ENCODE results near the gene HSFX4. TPM values are rescaled to one million over a fixed set of nuclear protein-coding genes. Genes with fewer than 3 reads are reported as not detected.
A peak's percentile ranks its signal among the peaks of the same experiment; 100 is the strongest.
"Not testable (repeated sequence)": the region's sequence is repeated elsewhere in the genome, so short reads cannot be mapped to it uniquely, and the experiment has no call there.

The HSFX4 gene
- total and polyA plus RNA-seq, 2 donors from 2014 or later = not detected

- no peaks in the 10 kb centered on the region for H3K27me3 ChIP-seq (ENCODE audit: control insufficient read depth, insufficient read depth, low read length)
- no peak overlapping the region for H3K9ac ChIP-seq (ENCODE audit: low read length in 3 of 3)
- intact Hi-C loops (cut with DNase I) = no loop called here
- H3K4me3 ChIP-seq (ENCODE audit: low read length in 3 of 3) = no peak overlapping the region
- H3K36me3 ChIP-seq (ENCODE audit: control insufficient read depth in 2 of 3, insufficient read depth in 3 of 3, low read length in 3 of 3) = no peaks in the 10 kb centered on the region
- no peak for TF ChIP-seq CTCF (IDR thresholded peaks at IDR 0.05; ENCODE audit: borderline replicate concordance, extremely low read depth, insufficient read depth)
- FAIRE-seq (no peak), DNase-seq (peak in 1 of 5 donors; percentile 26)
- no peaks in the 10 kb centered on the region for H3K9me3 ChIP-seq (ENCODE audit: control insufficient read depth in 2 of 3, insufficient read depth in 1 of 3, low read length in 3 of 3)
- no peak overlapping the region for H3K27ac ChIP-seq (ENCODE audit: low read depth in 2 of 2, low read length in 2 of 2)
- no peaks in the 10 kb centered on the region for H3K4me1 ChIP-seq (ENCODE audit: control insufficient read depth in 2 of 3, insufficient read depth in 2 of 3, low read depth in 1 of 3, low read length in 3 of 3)
Measured at GRCh38 chrX:149909324-149910177, 19.8 kb upstream of the HSFX4 start.

- FAIRE-seq (no peak), DNase-seq (peak in 4 of 5 donors; percentile 5 to 42 (median 30))
- Histone ChIP-seq H3K27me3 (ENCODE audit: control insufficient read depth, insufficient read depth, low read length) (no peaks in the 10 kb centered on the region), H3K27ac (ENCODE audit: low read depth in 2 of 2, low read length in 2 of 2) (no peak overlapping the region), H3K36me3 (ENCODE audit: control insufficient read depth in 2 of 3, insufficient read depth in 3 of 3, low read length in 3 of 3) (no peaks in the 10 kb centered on the region), H3K4me1 (ENCODE audit: control insufficient read depth in 2 of 3, insufficient read depth in 2 of 3, low read depth in 1 of 3, low read length in 3 of 3) (no peaks in the 10 kb centered on the region), H3K9me3 (ENCODE audit: control insufficient read depth in 2 of 3, insufficient read depth in 1 of 3, low read length in 3 of 3) (no peaks in the 10 kb centered on the region), H3K4me3 (ENCODE audit: low read length in 3 of 3) (no peak overlapping the region), H3K9ac (ENCODE audit: low read length in 3 of 3) (no peak overlapping the region)
- TF ChIP-seq CTCF (IDR thresholded peaks at IDR 0.05; ENCODE audit: borderline replicate concordance, extremely low read depth, insufficient read depth) = no peak
- intact Hi-C loops (cut with DNase I) = no loop called here
Measured at GRCh38 chrX:149910178-149910695, 19.1 kb upstream of the HSFX4 start.

- Histone ChIP-seq H3K4me3 (ENCODE audit: low read length in 3 of 3) (no peak overlapping the region), H3K27me3 (ENCODE audit: control insufficient read depth, insufficient read depth, low read length) (no peaks in the 10 kb centered on the region), H3K36me3 (ENCODE audit: control insufficient read depth in 2 of 3, insufficient read depth in 3 of 3, low read length in 3 of 3) (no peaks in the 10 kb centered on the region), H3K9ac (ENCODE audit: low read length in 3 of 3) (no peak overlapping the region), H3K27ac (ENCODE audit: low read depth in 2 of 2, low read length in 2 of 2) (no peak overlapping the region), H3K4me1 (ENCODE audit: control insufficient read depth in 2 of 3, insufficient read depth in 2 of 3, low read depth in 1 of 3, low read length in 3 of 3) (no peaks in the 10 kb centered on the region), H3K9me3 (ENCODE audit: control insufficient read depth in 2 of 3, insufficient read depth in 1 of 3, low read length in 3 of 3) (no peaks in the 10 kb centered on the region)
- DNase-seq (no peak), FAIRE-seq (no peak)
- TF ChIP-seq CTCF (IDR thresholded peaks at IDR 0.05; ENCODE audit: borderline replicate concordance, extremely low read depth, insufficient read depth) = no peak
- intact Hi-C loops (cut with DNase I) = no loop called here
Measured at GRCh38 chrX:149916745-149917392, 12.5 kb upstream of the HSFX4 start.

GRCh38 chrX:149923836-149924235 is 5.5 kb upstream of the HSFX4 start:
- H3K9me3 ChIP-seq (ENCODE audit: control insufficient read depth in 2 of 3, insufficient read depth in 1 of 3, low read length in 3 of 3); FAIRE-seq; H3K36me3 ChIP-seq (ENCODE audit: control insufficient read depth in 2 of 3, insufficient read depth in 3 of 3, low read length in 3 of 3); H3K27ac ChIP-seq (ENCODE audit: low read depth in 2 of 2, low read length in 2 of 2); H3K9ac ChIP-seq (ENCODE audit: low read length in 3 of 3); intact Hi-C loops (cut with DNase I); H3K4me1 ChIP-seq (ENCODE audit: control insufficient read depth in 2 of 3, insufficient read depth in 2 of 3, low read depth in 1 of 3, low read length in 3 of 3); H3K4me3 ChIP-seq (ENCODE audit: low read length in 3 of 3); H3K27me3 ChIP-seq (ENCODE audit: control insufficient read depth, insufficient read depth, low read length); DNase-seq: not testable (repeated sequence)

GRCh38 chrX:149924434-149924833 is 4.9 kb upstream of the HSFX4 start:
- H3K9me3 ChIP-seq (ENCODE audit: control insufficient read depth in 2 of 3, insufficient read depth in 1 of 3, low read length in 3 of 3); H3K36me3 ChIP-seq (ENCODE audit: control insufficient read depth in 2 of 3, insufficient read depth in 3 of 3, low read length in 3 of 3); DNase-seq; intact Hi-C loops (cut with DNase I); H3K27ac ChIP-seq (ENCODE audit: low read depth in 2 of 2, low read length in 2 of 2); H3K27me3 ChIP-seq (ENCODE audit: control insufficient read depth, insufficient read depth, low read length); FAIRE-seq; H3K9ac ChIP-seq (ENCODE audit: low read length in 3 of 3); H3K4me3 ChIP-seq (ENCODE audit: low read length in 3 of 3); H3K4me1 ChIP-seq (ENCODE audit: control insufficient read depth in 2 of 3, insufficient read depth in 2 of 3, low read depth in 1 of 3, low read length in 3 of 3): not testable (repeated sequence)
